H9 (cell line): ENCODE data around the gene APOLD1. TPM values are rescaled to one million over a fixed set of nuclear protein-coding genes. Genes with fewer than 3 reads are reported as not detected.

ENCODE experiments used
- DNase-seq: peaks from one replicate; pipeline ENCODE4 v3.0.0-alpha.2; 2017
- H2AFZ ChIP-seq: one replicate; pipeline ENCODE4 v1.6.1; 2013; ENCODE audit warnings: mild to moderate bottlenecking, low read length, control low read depth, moderate library complexity
- H2AK5ac ChIP-seq: 2 replicates; pipeline ENCODE4 v1.6.1; 2013; ENCODE audit warnings: low read length, control low read depth, mixed read lengths; ENCODE audit not compliant: insufficient read length
- H2BK120ac ChIP-seq: one replicate; pipeline ENCODE4 v1.6.1; 2013; ENCODE audit warnings: low read depth, mild to moderate bottlenecking, low read length, control low read depth, inconsistent platforms; ENCODE audit not compliant: poor library complexity, severe bottlenecking
- H2BK12ac ChIP-seq: 2 replicates; pipeline ENCODE4 v1.6.1; 2013; ENCODE audit warnings: low read length, control low read depth, mixed read lengths, low read depth; ENCODE audit not compliant: insufficient read length
- H2BK15ac ChIP-seq: 2 replicates; pipeline ENCODE4 v1.6.1; 2013; ENCODE audit warnings: low read depth, low read length, control low read depth
- H2BK20ac ChIP-seq: one replicate; pipeline ENCODE4 v1.6.1; 2013; ENCODE audit warnings: low read depth, mild to moderate bottlenecking, low read length, control low read depth, inconsistent platforms; ENCODE audit not compliant: poor library complexity, severe bottlenecking
- H2BK5ac ChIP-seq: 2 replicates; pipeline ENCODE4 v1.6.1; 2013; ENCODE audit warnings: low read length, control low read depth, mixed read lengths; ENCODE audit not compliant: insufficient read length
- H3K14ac ChIP-seq: 2 replicates; pipeline ENCODE4 v1.6.1; 2013; ENCODE audit warnings: low read length, control low read depth; ENCODE audit not compliant: insufficient read depth
- H3K18ac ChIP-seq: 2 replicates; pipeline ENCODE4 v1.6.1; 2013; ENCODE audit warnings: low read depth, mild to moderate bottlenecking, mixed read lengths, low read length, control low read depth; ENCODE audit not compliant: insufficient read length
- H3K23ac ChIP-seq: 2 replicates; pipeline ENCODE4 v1.6.1; 2013; ENCODE audit warnings: low read length, control low read depth, mixed read lengths, low read depth; ENCODE audit not compliant: insufficient read length
- H3K23me2 ChIP-seq: 2 replicates; pipeline ENCODE4 v1.6.1; 2013; ENCODE audit warnings: low read depth, mild to moderate bottlenecking, mixed read lengths, low read length, control low read depth; ENCODE audit not compliant: insufficient read length, poor library complexity, severe bottlenecking
- H3K27ac ChIP-seq: 2 replicates; pipeline ENCODE4 v1.5.1; 2013; ENCODE audit warnings: low read length, control low read depth, mixed read lengths, low read depth; ENCODE audit not compliant: insufficient read length
- H3K27me3 ChIP-seq: 2 replicates; pipeline ENCODE4 v1.6.1; 2013; ENCODE audit warnings: low read length, control low read depth, inconsistent platforms; ENCODE audit not compliant: insufficient read depth
- H3K4ac ChIP-seq: 2 replicates; pipeline ENCODE4 v1.6.1; 2013; ENCODE audit warnings: low read depth, mild to moderate bottlenecking, control low read depth, inconsistent platforms, low read length, moderate library complexity
- H3K4me1 ChIP-seq: 2 replicates; pipeline ENCODE4 v1.6.1; 2013; ENCODE audit warnings: low read length, control low read depth, inconsistent platforms; ENCODE audit not compliant: insufficient read depth
- H3K4me2 ChIP-seq: 2 replicates; pipeline ENCODE4 v1.6.1; 2013; ENCODE audit warnings: low read length, control low read depth, mixed read lengths; ENCODE audit not compliant: insufficient read length, insufficient read depth
- H3K56ac ChIP-seq: 2 replicates; pipeline ENCODE4 v1.6.1; 2013; ENCODE audit warnings: low read depth, mild to moderate bottlenecking, mixed read lengths, low read length, control low read depth; ENCODE audit not compliant: insufficient read length
- H3K79me1 ChIP-seq: 2 replicates; pipeline ENCODE4 v1.6.1; 2013; ENCODE audit warnings: low read depth, mild to moderate bottlenecking, moderate library complexity, low read length, control low read depth, inconsistent platforms; ENCODE audit not compliant: insufficient read depth, poor library complexity, severe bottlenecking
- H3K79me2 ChIP-seq: 2 replicates; pipeline ENCODE4 v1.6.1; 2013; ENCODE audit warnings: low read length, control low read depth, inconsistent platforms; ENCODE audit not compliant: insufficient read depth
- H3K9ac ChIP-seq: 2 replicates; pipeline ENCODE4 v1.6.1; 2013; ENCODE audit warnings: low read length, control low read depth, mixed read lengths; ENCODE audit not compliant: insufficient read length; ENCODE audit errors: extremely low read depth
- H3K9me3 ChIP-seq: one replicate; pipeline ENCODE4 v1.6.1; 2013; ENCODE audit warnings: low read depth, low read length, inconsistent platforms; ENCODE audit not compliant: control insufficient read depth
- H3T11ph ChIP-seq: one replicate; pipeline ENCODE4 v1.6.1; 2013; ENCODE audit warnings: mild to moderate bottlenecking, low read length, control low read depth, inconsistent platforms
- H4K20me1 ChIP-seq: one replicate; pipeline ENCODE4 v1.6.1; 2013; ENCODE audit not compliant: control insufficient read depth, insufficient read length, insufficient read depth
- H4K5ac ChIP-seq: 2 replicates; pipeline ENCODE4 v1.6.1; 2013; ENCODE audit warnings: low read depth, mild to moderate bottlenecking, mixed read lengths, low read length, control low read depth; ENCODE audit not compliant: insufficient read length
- H4K8ac ChIP-seq: replicated peaks from 2 replicates; pipeline ENCODE4 v1.6.1; 2013; ENCODE audit warnings: low read length, control low read depth, mixed read lengths, low read depth; ENCODE audit not compliant: insufficient read length
- H4K91ac ChIP-seq: 2 replicates; pipeline ENCODE4 v1.6.1; 2013; ENCODE audit warnings: low read depth, mild to moderate bottlenecking, moderate library complexity, mixed read lengths, low read length, control low read depth; ENCODE audit not compliant: insufficient read length
- H3K27ac Mint-ChIP-seq, 3 experiments: 2 replicates in 2 of 3; 3 replicates in 1 of 3; pipeline ENCODE4 v1.8.0; 2020 to 2021; ENCODE audit warnings: mixed read lengths in 3 of 3, mild to moderate bottlenecking in 1 of 3, moderate library complexity in 1 of 3
- H3K27me3 Mint-ChIP-seq: 2 replicates; pipeline ENCODE4 v1.8.0; 2021; ENCODE audit warnings: low read depth, mild to moderate bottlenecking, moderate library complexity, mixed read lengths
- H3K36me3 Mint-ChIP-seq, 3 experiments: 2 replicates in 2 of 3; 3 replicates in 1 of 3; pipeline ENCODE4 v1.8.0; 2020 to 2021; ENCODE audit warnings: low read depth in 3 of 3, mixed read lengths in 3 of 3; ENCODE audit not compliant: insufficient read depth in 1 of 3
- H3K4me1 Mint-ChIP-seq, 2 experiments: 2 replicates each; pipeline ENCODE4 v1.8.0; 2020; ENCODE audit warnings: mixed read lengths in 2 of 2
- H3K4me3 Mint-ChIP-seq, 2 experiments: 2 replicates in 1 of 2; 3 replicates in 1 of 2; pipeline ENCODE4 v1.8.0; 2020 to 2021; ENCODE audit warnings: mild to moderate bottlenecking in 2 of 2, mixed read lengths in 2 of 2, moderate library complexity in 1 of 2
- H3K9me3 Mint-ChIP-seq, 2 experiments: 2 replicates in 1 of 2; 3 replicates in 1 of 2; pipeline ENCODE4 v1.8.0; 2020; ENCODE audit warnings: mild to moderate bottlenecking in 2 of 2, mixed read lengths in 2 of 2, moderate library complexity in 1 of 2
- WGBS: extraction: QIAGEN DNeasy Blood & Tissue Kit; methylation state at CpG from one replicate; pipeline ENCODE4 v1.1.7; 2013; ENCODE audit warnings: missing lambda C conversion rate, low lambda C conversion rate, mixed read lengths; ENCODE audit not compliant: insufficient read length; ENCODE audit errors: extremely low coverage; 5-methylcytosine and 5-hydroxymethylcytosine counted together
- total RNA-seq: library from RNA; stranded (reverse); gene quantifications from 2 replicates; pipeline ENCODE4 v1.2.1, GENCODE V29; 2021
- TF ChIP-seq, protein P1 (sequence below): fragments of 200-600 bp; sonication (generic); conservative IDR thresholded peaks from 3 replicates; pipeline ENCODE4 v1.8.0; 2021; ENCODE audit warnings: antibody characterized with exemption, mild to moderate bottlenecking

The APOLD1 gene
- total RNA-seq, 1 experiment from 2014 or later, result 0.48 TPM

GRCh38 chr12:12741660-12742059 is 43.8 kb upstream of the APOLD1 start:
- no peaks in the 10 kb centered on the region for H3K9me3 ChIP-seq
- H3K9me3 Mint-ChIP-seq, result no peaks in the 10 kb centered on the region
- H2BK15ac ChIP-seq, result no peak overlapping the region
- no peak overlapping the region for H4K91ac ChIP-seq
- no peak overlapping the region for H2AK5ac ChIP-seq
- no peak overlapping the region for H3K18ac ChIP-seq
- H3K27me3 ChIP-seq, result no peaks in the 10 kb centered on the region
- H2AFZ ChIP-seq, result no peak overlapping the region
- H3K4ac ChIP-seq, result no peak overlapping the region
- no peaks in the 10 kb centered on the region for H3K79me1 ChIP-seq
- no peaks in the 10 kb centered on the region for H4K20me1 ChIP-seq
- no peak overlapping the region for H3K27ac Mint-ChIP-seq
- TF ChIP-seq, protein P1, sequence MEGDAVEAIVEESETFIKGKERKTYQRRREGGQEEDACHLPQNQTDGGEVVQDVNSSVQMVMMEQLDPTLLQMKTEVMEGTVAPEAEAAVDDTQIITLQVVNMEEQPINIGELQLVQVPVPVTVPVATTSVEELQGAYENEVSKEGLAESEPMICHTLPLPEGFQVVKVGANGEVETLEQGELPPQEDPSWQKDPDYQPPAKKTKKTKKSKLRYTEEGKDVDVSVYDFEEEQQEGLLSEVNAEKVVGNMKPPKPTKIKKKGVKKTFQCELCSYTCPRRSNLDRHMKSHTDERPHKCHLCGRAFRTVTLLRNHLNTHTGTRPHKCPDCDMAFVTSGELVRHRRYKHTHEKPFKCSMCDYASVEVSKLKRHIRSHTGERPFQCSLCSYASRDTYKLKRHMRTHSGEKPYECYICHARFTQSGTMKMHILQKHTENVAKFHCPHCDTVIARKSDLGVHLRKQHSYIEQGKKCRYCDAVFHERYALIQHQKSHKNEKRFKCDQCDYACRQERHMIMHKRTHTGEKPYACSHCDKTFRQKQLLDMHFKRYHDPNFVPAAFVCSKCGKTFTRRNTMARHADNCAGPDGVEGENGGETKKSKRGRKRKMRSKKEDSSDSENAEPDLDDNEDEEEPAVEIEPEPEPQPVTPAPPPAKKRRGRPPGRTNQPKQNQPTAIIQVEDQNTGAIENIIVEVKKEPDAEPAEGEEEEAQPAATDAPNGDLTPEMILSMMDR, result no peak
- H3K27ac ChIP-seq, result no peak overlapping the region
- no peaks in the 10 kb centered on the region for H3K79me2 ChIP-seq
- WGBS, result no CpG with 5 or more reads among the region's 3 CpGs
- no peak overlapping the region for H3K4me3 Mint-ChIP-seq
- no peaks in the 10 kb centered on the region for H3K23me2 ChIP-seq
- H4K5ac ChIP-seq, result no peak overlapping the region
- no peak overlapping the region for H2BK12ac ChIP-seq
- H3K4me2 ChIP-seq, result no peak overlapping the region
- H3K4me1 ChIP-seq, result no peaks in the 10 kb centered on the region; the same call in 1 of the 2 replicates
- no peak overlapping the region for H3K9ac ChIP-seq
- no peak overlapping the region for H2BK5ac ChIP-seq
- no peak overlapping the region for H3K23ac ChIP-seq
- no peak overlapping the region for H3K14ac ChIP-seq
- no peak overlapping the region for H3K56ac ChIP-seq
- no peak overlapping the region for H2BK20ac ChIP-seq
- no peak overlapping the region for H4K8ac ChIP-seq
- H2BK120ac ChIP-seq, result no peak overlapping the region
- H3K4me1 Mint-ChIP-seq, result peaks cover 13 to 16% of the 10 kb centered on the region in 2 experiments
- H3K27me3 Mint-ChIP-seq, result peaks cover under 1% of the 10 kb centered on the region; the same call in 1 of the 2 replicates
- H3K36me3 Mint-ChIP-seq, result no peaks in the 10 kb centered on the region
- DNase-seq, result no peak
- H3T11ph ChIP-seq, result no peak overlapping the region
